ENCODE data around the gene DCST2. TPM values are rescaled to one million over a fixed set of nuclear protein-coding genes. Genes with fewer than 3 reads are reported as not detected.

Gene DCST2
- total RNA-seq, 1 experiment from 2014 or later = not detected

- no peak overlapping the region for H3K27ac ChIP-seq
- no peak for DNase-seq
Measured at GRCh38 chr1:155062151-155062686, 28.6 kb upstream of the DCST2 start.

DNA sequence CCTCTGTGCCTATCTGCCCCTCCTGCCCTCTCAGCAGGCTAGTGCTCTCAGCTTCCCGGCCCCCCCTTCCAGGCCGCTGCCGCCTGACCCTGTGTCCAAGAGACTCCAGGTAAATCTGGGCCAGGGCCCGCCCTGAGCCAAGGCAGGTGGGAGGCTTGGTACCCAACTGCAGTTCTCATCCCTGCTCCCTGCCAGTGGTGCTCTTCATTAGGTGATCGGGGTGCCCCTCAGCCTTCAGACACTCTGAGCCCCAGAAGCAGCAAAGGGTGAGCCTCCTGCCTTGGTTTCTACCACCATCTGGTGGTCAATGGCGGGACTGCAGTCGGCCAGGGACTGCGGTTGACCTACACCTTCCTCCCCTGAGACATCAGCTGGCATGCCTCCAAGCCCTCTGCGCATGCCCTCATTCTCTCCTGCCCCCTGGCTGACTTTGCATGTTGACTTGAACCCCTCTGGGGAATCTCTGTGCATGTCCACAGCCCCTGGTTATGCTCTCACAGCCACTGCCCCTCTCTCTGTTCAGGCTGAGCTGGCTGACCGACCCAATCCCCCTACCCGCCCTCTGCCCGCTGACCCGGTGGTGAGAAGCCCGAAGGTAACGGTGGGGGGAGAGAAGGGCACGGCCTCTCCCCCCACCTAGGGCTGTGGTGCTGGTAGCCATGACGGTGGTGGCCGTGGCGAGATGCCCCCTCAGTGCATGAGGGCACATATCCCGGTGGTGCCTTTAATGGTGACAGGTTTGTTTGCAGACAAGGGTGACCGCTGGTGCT is 28.0 kb upstream of the DCST2 start:
- Histone ChIP-seq H3K4me1 (peaks cover 6% of the 10 kb centered on the region), H3K27me3 (no peaks in the 10 kb centered on the region), H3K9me3 (replicated peaks) (no peaks in the 10 kb centered on the region), H3K36me3 (no peaks in the 10 kb centered on the region; the same call in 1 of the 2 replicates), H3K27ac (no peak overlapping the region), H3K4me3 (no peak overlapping the region)
- peak; percentile 95 to 96 for DNase-seq

More at GRCh38 chr1:155062151-155062686, 28.6 kb upstream of the DCST2 start:
- no peaks in the 10 kb centered on the region for H3K27me3 ChIP-seq
- H3K4me3 ChIP-seq = no peak overlapping the region
- H3K36me3 ChIP-seq = no peaks in the 10 kb centered on the region; the same call in 1 of the 2 replicates
- peaks cover 6% of the 10 kb centered on the region for H3K4me1 ChIP-seq
- H3K9me3 ChIP-seq (replicated peaks) = no peaks in the 10 kb centered on the region

DNA sequence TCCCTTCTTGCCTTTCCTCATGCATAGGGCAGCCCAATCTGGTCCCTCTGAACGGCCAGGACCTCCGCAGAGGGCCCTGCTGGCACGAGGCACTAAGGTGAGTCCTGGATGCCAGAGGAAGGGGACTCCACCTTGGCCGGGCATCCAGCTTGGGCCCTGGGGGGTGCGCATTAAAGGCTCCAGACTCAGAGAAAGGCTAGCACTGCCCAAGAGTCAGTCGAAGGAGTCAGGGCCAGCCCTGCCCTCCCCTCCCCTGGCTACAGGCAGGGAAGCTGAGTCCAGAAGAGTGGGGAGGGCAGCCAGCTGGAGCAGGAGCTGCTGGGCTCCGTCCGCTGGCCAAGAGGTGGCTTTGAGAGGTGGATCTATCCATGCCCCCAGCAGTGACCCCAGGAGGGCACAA is 27.2 kb upstream of the DCST2 start:
- H3K4me3 ChIP-seq = no peak overlapping the region
- H3K9me3 ChIP-seq (replicated peaks) = no peaks in the 10 kb centered on the region
- H3K27ac ChIP-seq = no peak overlapping the region
- no peak for DNase-seq
- no peaks in the 10 kb centered on the region; the same call in 1 of the 2 replicates for H3K36me3 ChIP-seq
- H3K4me1 ChIP-seq = peaks cover 6% of the 10 kb centered on the region
- no peaks in the 10 kb centered on the region for H3K27me3 ChIP-seq

- Histone ChIP-seq H3K9me3 (replicated peaks) (no peaks in the 10 kb centered on the region), H3K27me3 (no peaks in the 10 kb centered on the region), H3K4me3 (no peak overlapping the region), H3K4me1 (peaks cover 3% of the 10 kb centered on the region), H3K36me3 (no peaks in the 10 kb centered on the region; the same call in 1 of the 2 replicates), H3K27ac (no peak overlapping the region)
- DNase-seq = no peak
Measured at GRCh38 chr1:155057788-155058211, 24.2 kb upstream of the DCST2 start.

- no peaks in the 10 kb centered on the region for H3K9me3 ChIP-seq (replicated peaks)
- DNase-seq = no peak
- H3K27me3 ChIP-seq = no peaks in the 10 kb centered on the region
- no peak overlapping the region for H3K4me3 ChIP-seq
- H3K36me3 ChIP-seq = no peaks in the 10 kb centered on the region; the same call in 1 of the 2 replicates
- H3K4me1 ChIP-seq = peaks cover 5% of the 10 kb centered on the region
- H3K27ac ChIP-seq = no peak overlapping the region
Measured at GRCh38 chr1:155057104-155057503, 23.5 kb upstream of the DCST2 start.

- no peaks in the 10 kb centered on the region for H3K27me3 ChIP-seq
- no peak overlapping the region for H3K4me3 ChIP-seq
- H3K36me3 ChIP-seq = no peaks in the 10 kb centered on the region; the same call in 1 of the 2 replicates
- peaks cover 10% of the 10 kb centered on the region for H3K4me1 ChIP-seq
- no peak overlapping the region for H3K27ac ChIP-seq
- no peak for DNase-seq
- H3K9me3 ChIP-seq (replicated peaks) = no peaks in the 10 kb centered on the region
Measured at GRCh38 chr1:155053531-155054105, 20.0 kb upstream of the DCST2 start.

DNA sequence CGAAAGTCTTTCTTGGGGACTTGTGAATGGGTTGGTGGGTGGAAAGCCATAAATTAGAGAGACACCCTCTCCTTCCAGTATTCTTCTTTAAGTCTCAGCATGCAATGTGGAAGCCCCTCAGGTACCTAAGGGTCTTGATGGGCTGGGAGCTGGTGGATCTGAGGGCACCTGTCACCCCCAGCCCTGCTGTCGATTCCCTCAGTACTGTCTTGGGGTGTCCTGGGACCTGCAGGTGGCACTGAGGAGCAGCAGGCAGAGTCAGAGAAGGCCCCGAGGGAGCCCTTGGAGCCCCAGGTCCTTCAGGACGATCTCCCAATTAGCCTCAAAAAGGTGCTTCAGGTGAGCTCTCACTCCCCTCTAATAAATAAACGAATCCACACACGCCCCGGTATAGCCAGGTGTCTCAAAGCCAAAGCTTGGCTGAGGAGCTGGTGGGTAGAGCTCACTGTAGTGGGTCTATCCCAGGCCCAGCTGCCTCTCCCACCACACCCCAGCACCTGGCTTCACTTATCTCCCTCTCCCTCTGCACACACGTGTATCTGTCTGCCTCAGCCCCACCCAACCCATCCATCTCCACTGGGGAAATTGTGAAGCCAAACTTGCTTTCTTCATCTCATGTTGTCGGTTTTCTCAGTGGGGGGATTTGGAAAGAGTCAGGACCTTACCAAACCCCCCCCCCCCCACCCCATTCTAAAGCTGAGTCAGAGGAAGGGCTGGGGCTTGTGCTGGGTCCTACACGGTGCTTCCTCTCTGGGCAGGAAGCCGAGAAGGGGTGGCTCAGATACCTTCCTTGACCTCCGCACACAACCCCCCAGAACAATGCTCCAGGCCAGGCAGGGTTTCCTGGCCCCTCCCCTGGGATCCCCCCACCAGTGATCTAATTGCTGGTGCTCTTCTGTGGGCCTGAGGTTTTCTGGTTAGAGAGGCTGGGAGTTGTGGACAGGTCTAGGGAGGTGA is 19.1 kb upstream of the DCST2 start:
- no peak overlapping the region for H3K27ac ChIP-seq
- DNase-seq = no peak
- no peaks in the 10 kb centered on the region for H3K27me3 ChIP-seq
- H3K4me1 ChIP-seq = peaks cover 10% of the 10 kb centered on the region
- H3K36me3 ChIP-seq = no peaks in the 10 kb centered on the region
- H3K9me3 ChIP-seq (replicated peaks) = no peaks in the 10 kb centered on the region
- peak overlapping the region; percentile 67 for H3K4me3 ChIP-seq

DNA sequence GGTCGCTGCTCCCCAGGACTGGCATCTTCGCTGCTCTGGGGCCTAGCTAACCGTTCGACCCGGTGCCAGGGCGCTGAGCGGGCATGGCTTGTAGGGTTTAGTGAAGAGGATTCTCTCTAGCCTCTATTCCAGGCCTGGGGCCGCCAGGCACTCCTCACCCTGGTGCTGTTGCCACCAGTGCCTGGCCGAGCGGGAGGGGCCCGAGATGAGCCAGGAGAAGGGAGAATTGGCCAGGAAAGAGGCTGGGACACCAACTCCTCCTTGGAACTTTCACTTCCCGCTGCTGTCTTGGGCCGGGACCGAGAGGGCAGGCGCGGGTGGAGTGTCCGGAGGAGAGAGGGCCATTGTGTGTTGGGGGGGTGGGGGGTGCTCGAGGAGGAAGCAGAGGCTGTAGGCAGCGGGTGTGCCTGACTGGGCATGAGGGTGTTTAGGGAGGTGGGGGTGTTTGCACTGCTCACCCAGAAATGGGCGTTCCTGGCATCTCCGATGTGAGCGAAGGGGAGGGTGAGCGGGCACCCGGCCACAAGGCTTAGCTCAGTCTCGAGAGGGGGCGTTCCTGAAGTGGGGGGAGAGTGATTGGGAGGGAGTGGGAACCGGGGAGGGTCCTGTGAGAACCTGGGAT is 18.3 kb upstream of the DCST2 start:
- no peaks in the 10 kb centered on the region for H3K9me3 ChIP-seq (replicated peaks)
- H3K4me1 ChIP-seq = peaks cover 10% of the 10 kb centered on the region
- peak overlapping the region; percentile 67 for H3K4me3 ChIP-seq
- peak; percentile 26 to 37 for DNase-seq
- no peaks in the 10 kb centered on the region for H3K27me3 ChIP-seq
- H3K36me3 ChIP-seq = no peaks in the 10 kb centered on the region
- no peak overlapping the region for H3K27ac ChIP-seq

- H3K27ac ChIP-seq = no peak overlapping the region
- H3K9me3 ChIP-seq (replicated peaks) = no peaks in the 10 kb centered on the region
- peak overlapping the region; percentile 67 for H3K4me3 ChIP-seq
- DNase-seq = no peak
- no peaks in the 10 kb centered on the region for H3K27me3 ChIP-seq
- no peaks in the 10 kb centered on the region for H3K36me3 ChIP-seq
- peaks cover 10% of the 10 kb centered on the region for H3K4me1 ChIP-seq
Measured at GRCh38 chr1:155051342-155051776, 17.8 kb upstream of the DCST2 start.

DNA sequence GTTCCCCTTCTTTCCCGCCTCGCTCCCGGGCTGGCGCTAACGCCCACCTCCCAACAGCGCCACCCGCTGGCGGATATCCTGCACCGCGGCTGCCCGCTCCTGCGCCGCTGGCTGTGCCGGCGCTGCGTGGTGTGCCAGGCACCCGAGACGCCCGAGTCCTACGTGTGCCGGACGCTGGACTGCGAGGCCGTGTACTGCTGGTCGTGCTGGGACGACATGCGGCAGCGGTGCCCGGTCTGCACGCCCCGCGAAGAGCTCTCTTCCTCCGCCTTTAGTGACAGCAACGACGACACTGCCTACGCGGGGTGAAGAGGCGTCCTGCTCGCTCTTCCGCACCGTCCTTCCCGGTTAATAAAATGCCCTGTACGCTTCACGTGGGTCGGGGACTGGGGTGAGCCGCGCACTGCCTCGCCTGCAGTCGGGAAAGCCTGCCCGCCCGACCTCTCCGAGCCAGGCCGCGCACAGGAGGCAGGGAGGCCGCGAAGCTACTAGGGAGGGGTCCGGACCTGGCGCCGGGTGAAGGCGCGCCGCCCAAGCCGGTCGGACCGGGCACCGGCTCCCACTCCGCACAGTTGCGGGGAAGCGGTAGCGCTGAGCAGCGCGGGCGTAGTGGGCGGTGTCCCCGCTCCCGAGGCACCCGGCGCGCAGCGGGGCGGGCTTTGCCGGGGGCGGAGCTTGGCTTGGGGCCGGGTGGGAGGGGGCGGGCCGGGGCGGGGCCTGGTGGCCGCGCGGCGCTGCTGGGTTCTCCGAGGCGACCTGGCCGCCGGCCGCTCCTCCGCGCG is 17.2 kb upstream of the DCST2 start, which contains the start of gene ADAM15:
ADAM15 (plus strand) TSS at position 757 of the 782 bp plus-strand sequence. CDS start 71 bp downstream, outside the sequence.
- Histone ChIP-seq H3K36me3 (no peaks in the 10 kb centered on the region), H3K27me3 (no peaks in the 10 kb centered on the region)
- DNase-seq = peak; percentile 89 to 91

DNA sequence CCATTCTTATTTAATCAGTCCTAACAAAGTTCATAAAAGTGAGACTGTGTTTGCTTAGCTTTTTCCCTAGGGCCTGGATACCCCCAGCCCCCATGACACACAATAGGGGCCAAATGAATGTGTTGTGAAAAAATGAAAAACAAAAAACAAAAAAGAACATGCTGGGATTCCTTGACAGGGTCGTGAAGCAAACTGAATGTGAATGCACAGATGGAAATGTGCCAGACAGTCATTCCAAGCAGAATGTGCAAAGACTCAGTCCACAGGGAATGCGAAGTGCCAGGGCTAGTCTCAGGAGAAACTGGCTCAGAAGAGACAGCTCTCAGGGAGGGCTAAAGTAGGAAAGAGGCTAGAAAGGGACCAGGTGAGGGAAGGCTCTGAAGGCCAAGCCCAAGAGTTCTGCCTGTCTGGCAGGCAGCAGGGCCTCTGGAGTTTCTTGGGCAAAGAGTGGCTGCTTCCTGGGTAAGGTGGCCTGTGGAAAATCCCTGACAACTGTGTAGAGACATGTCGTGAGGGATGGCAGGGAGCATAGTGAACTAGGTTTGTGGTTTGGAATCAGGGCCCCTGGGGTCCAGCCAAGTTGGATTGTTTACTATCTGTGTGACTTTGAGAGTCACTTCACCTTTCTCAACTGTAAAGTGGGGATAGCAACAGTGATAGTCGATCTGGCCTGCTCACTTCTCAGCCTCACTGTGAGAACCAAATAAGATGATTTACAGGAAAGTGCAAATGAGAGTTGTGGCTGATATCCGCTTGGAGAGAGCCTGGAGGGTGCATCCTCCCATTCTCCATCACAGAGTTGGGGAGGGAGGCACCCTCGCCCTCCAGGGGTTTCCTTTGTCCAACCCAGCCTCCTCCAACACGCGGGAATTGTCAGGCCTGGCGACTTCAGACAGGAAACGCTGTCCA is 16.3 kb upstream of the DCST2 start:
- Histone ChIP-seq H3K4me3 (peak overlapping the region; percentile 67), H3K36me3 (no peaks in the 10 kb centered on the region), H3K4me1 (peaks cover 10% of the 10 kb centered on the region), H3K27ac (peak overlapping the region; percentile 67), H3K27me3 (no peaks in the 10 kb centered on the region), H3K9me3 (replicated peaks) (no peaks in the 10 kb centered on the region)
- DNase-seq = no peak

More for the DNA sequence above, 17.2 kb upstream of the DCST2 start, which contains the start of gene ADAM15:
- Histone ChIP-seq H3K9me3 (replicated peaks) (no peaks in the 10 kb centered on the region), H3K4me3 (peak within 1 kb of the TSS; percentile 67), H3K4me1 (peaks cover 10% of the 10 kb centered on the region), H3K27ac (peak within 1 kb of the TSS; percentile 67)

- H3K36me3 ChIP-seq = no peaks in the 10 kb centered on the region
Measured at GRCh38 chr1:155048449-155049334, 15.1 kb upstream of the DCST2 start.

More at GRCh38 chr1:155048449-155049334, 15.1 kb upstream of the DCST2 start:
- H3K27ac ChIP-seq = no peak overlapping the region
- peaks cover 14% of the 10 kb centered on the region for H3K4me1 ChIP-seq
- DNase-seq = no peak
- H3K27me3 ChIP-seq = no peaks in the 10 kb centered on the region
- H3K4me3 ChIP-seq = no peak overlapping the region
- H3K9me3 ChIP-seq (replicated peaks) = no peaks in the 10 kb centered on the region
